Activated effector memory CD4-positive, alpha-beta T cell treated with Interleukin-2 at 50 U/mL for 16 hours (primary cell): Measurements from ENCODE around the gene BPIFB3.

Experiments used
- DNase-seq: peaks from one replicate; pipeline ENCODE4 v3.0.0-alpha.2; 2020

BPIFB3 gene

GRCh38 chr20:33053291-33054106 is at the start of gene BPIFB3:
BPIFB3 (plus strand) TSS chr20:33053903; CDS start chr20:33055436, 1,533 bp downstream.
- DNase-seq = no peak

- no peak for DNase-seq
Measured at GRCh38 chr20:33004141-33004751, 49.5 kb upstream of the BPIFB3 start, which contains the start of gene SUN5. SUN5 (minus strand) TSS chr20:33004433; CDS start chr20:33004340, 93 bp downstream.

GRCh38 chr20:33005132-33005566 is 48.6 kb upstream of the BPIFB3 start:
- no peak for DNase-seq

- DNase-seq = no peak
Measured at GRCh38 chr20:33005908-33006775, 47.6 kb upstream of the BPIFB3 start.

- no peak for DNase-seq
Measured at GRCh38 chr20:33006776-33007375, 46.8 kb upstream of the BPIFB3 start.

- no peak for DNase-seq
Measured at GRCh38 chr20:33007376-33008335, 46.0 kb upstream of the BPIFB3 start, which contains the start of gene BPIFB2. BPIFB2 (plus strand) TSS chr20:33007704; CDS start chr20:33008575, 871 bp downstream.

GRCh38 chr20:33008336-33009213 is 45.1 kb upstream of the BPIFB3 start:
- DNase-seq = no peak

- DNase-seq = no peak
Measured at GRCh38 chr20:33009214-33010132, 44.2 kb upstream of the BPIFB3 start.

GRCh38 chr20:33010133-33010504 is 43.6 kb upstream of the BPIFB3 start:
- no peak for DNase-seq

- no peak for DNase-seq
Measured at GRCh38 chr20:33010674-33011449, 42.8 kb upstream of the BPIFB3 start.

GRCh38 chr20:33012327-33013189 is 41.1 kb upstream of the BPIFB3 start:
- no peak for DNase-seq

GRCh38 chr20:33013701-33014326 is 39.9 kb upstream of the BPIFB3 start:
- DNase-seq = no peak

- DNase-seq = no peak
Measured at GRCh38 chr20:33014336-33015113, 39.2 kb upstream of the BPIFB3 start.

- no peak for DNase-seq
Measured at GRCh38 chr20:33015114-33015484, 38.6 kb upstream of the BPIFB3 start.

GRCh38 chr20:33015700-33016580 is 37.8 kb upstream of the BPIFB3 start:
- DNase-seq = no peak
